SK-N-SH treated with all-trans-retinoic acid at 6 μM for 48 hours (cell line): ENCODE measurements around the gene HSCB.

Experiments
- CSDC2 ChIP-seq: fragments of 250-450 bp; sonication (Bioruptor Pico); IDR thresholded peaks from 2 replicates; pipeline ENCODE4 v1.5.0; 2020; ENCODE audit warnings: mild to moderate bottlenecking, moderate library complexity
- OSR1 ChIP-seq: fragments of 250-450 bp; sonication (Bioruptor Pico); IDR thresholded peaks from 2 replicates; pipeline ENCODE4 v1.8.0; 2022; ENCODE audit warnings: moderate library complexity, mild to moderate bottlenecking, inconsistent platforms
- PATZ1 ChIP-seq: fragments of 250-450 bp; sonication (Bioruptor Pico); IDR thresholded peaks from 2 replicates; pipeline ENCODE4 v1.8.0; 2020; ENCODE audit warnings: mild to moderate bottlenecking, moderate library complexity, borderline replicate concordance
- POU6F1 ChIP-seq: fragments of 250-450 bp; sonication (Bioruptor Pico); IDR thresholded peaks from 2 replicates; pipeline ENCODE4 v1.8.0; 2021; ENCODE audit warnings: low read depth, mild to moderate bottlenecking, moderate library complexity, borderline replicate concordance
- PPARA ChIP-seq: fragments of 250-450 bp; sonication (Bioruptor Pico); IDR thresholded peaks from 2 replicates; pipeline ENCODE4 v1.5.0; 2020; ENCODE audit warnings: mild to moderate bottlenecking, borderline replicate concordance
- RARB ChIP-seq: fragments of 250-450 bp; sonication (Bioruptor Pico); IDR thresholded peaks from 2 replicates; pipeline ENCODE4 v1.8.0; 2021; ENCODE audit warnings: mild to moderate bottlenecking, moderate library complexity
- SNAI2 ChIP-seq: fragments of 250-450 bp; sonication (Bioruptor Pico); IDR thresholded peaks from 2 replicates; pipeline ENCODE4 v1.5.0; 2020; ENCODE audit warnings: mild to moderate bottlenecking, moderate library complexity
- ZFP3 ChIP-seq: fragments of 250-450 bp; sonication (Bioruptor Pico); IDR thresholded peaks from 2 replicates; pipeline ENCODE4 v1.5.0; 2020; ENCODE audit warnings: mild to moderate bottlenecking, moderate library complexity
- ZFP30 ChIP-seq: fragments of 450-650 bp; formaldehyde crosslinking; IDR thresholded peaks from 2 replicates; pipeline ENCODE4 v1.5.0; 2022; ENCODE audit warnings: mild to moderate bottlenecking, moderate library complexity
- ZNF565 ChIP-seq: fragments of 450-650 bp; formaldehyde crosslinking; conservative IDR thresholded peaks from 2 replicates; pipeline ENCODE4 v1.5.0; 2020; ENCODE audit warnings: low read depth, mild to moderate bottlenecking, moderate library complexity
- ZNF8 ChIP-seq: fragments of 450-650 bp; formaldehyde crosslinking; IDR thresholded peaks from 2 replicates; pipeline ENCODE4 v1.5.0; 2020; ENCODE audit warnings: mild to moderate bottlenecking, moderate library complexity
- TF ChIP-seq, protein P1 (sequence below): fragments of 250-450 bp; sonication (Bioruptor Pico); IDR thresholded peaks from 2 replicates; pipeline ENCODE4 v1.5.1; 2020; ENCODE audit warnings: low read depth, mild to moderate bottlenecking, moderate library complexity

DNA sequence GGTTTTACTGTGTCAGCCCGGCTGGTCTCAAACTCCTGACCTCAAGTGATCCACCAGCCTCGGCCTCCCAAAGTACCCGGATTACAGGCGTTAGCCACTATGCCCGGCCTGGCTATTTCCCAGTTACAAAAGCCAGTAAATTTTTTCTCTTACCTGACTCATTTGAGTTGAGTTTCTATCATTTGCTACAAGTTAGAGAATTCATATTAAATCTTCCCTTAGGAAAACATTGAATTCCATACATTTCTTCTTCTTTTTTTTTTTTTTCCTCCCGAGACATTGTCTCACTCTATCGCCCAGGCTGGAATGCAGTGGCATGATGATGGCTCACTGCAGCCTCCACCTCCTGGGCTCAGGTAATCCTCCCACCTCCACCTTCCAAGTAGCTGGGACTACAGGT, 26.2 kb upstream of the HSCB start:
- no peak for TF ChIP-seq ZNF565
- no peak for TF ChIP-seq PATZ1
- TF ChIP-seq SNAI2 = no peak
- TF ChIP-seq ZNF8 (CRISPR knock-in tag) = no peak
- TF ChIP-seq RARB (CRISPR knock-in tag) = no peak
- no peak for TF ChIP-seq CSDC2 (CRISPR knock-in tag)
- no peak for TF ChIP-seq ZFP30 (CRISPR knock-in tag)
- TF ChIP-seq ZFP3 (CRISPR knock-in tag) = no peak
- no peak for TF ChIP-seq PPARA (CRISPR knock-in tag)
- TF ChIP-seq POU6F1 (CRISPR knock-in tag) = no peak
- no peak for TF ChIP-seq OSR1
- TF ChIP-seq, protein P1, sequence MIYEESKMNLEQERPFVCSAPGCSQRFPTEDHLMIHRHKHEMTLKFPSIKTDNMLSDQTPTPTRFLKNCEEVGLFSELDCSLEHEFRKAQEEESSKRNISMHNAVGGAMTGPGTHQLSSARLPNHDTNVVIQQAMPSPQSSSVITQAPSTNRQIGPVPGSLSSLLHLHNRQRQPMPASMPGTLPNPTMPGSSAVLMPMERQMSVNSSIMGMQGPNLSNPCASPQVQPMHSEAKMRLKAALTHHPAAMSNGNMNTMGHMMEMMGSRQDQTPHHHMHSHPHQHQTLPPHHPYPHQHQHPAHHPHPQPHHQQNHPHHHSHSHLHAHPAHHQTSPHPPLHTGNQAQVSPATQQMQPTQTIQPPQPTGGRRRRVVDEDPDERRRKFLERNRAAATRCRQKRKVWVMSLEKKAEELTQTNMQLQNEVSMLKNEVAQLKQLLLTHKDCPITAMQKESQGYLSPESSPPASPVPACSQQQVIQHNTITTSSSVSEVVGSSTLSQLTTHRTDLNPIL (CRISPR knock-in tag) = no peak
